ENCODE data around the gene ASPSCR1. TPM values are rescaled to one million over a fixed set of nuclear protein-coding genes. Genes with fewer than 3 reads are reported as not detected.

ASPSCR1 gene
- total RNA-seq, 1 experiment from 2014 or later: 54.9 TPM

GRCh38 chr17:82022981-82023446, 45.6 kb downstream of the ASPSCR1 start, which contains the start of gene LRRC45:
Gene LRRC45 (plus strand): TSS chr17:82023305. CDS start chr17:82023644, 339 bp downstream.
- ChIA-PET CTCF (interaction anchor here (0.7 to 3.2 kb wide), 7 partner anchors 15 to 301 kb away, joined by 3 to 18 read pairs (median 10); partner anchors contain the start of gene DCXR), POLR2A (ENCODE audit: unreplicated experiment) (interaction anchor here (0.5 to 1.0 kb wide), 11 partner anchors 9 to 524 kb away, joined by 3 to 14 read pairs (median 4); partner anchors contain the start of gene RAC3)
- Histone ChIP-seq H4K20me1 (ENCODE audit: insufficient read depth) (peaks cover 5% of the 10 kb centered on the region; the same call in 1 of the 2 replicates), H3K27me3 (ENCODE audit: insufficient read depth, low read depth) (no peaks in the 10 kb centered on the region), H3K4me1 (replicated peaks; ENCODE audit: insufficient read depth) (peaks cover 6% of the 10 kb centered on the region; the same call in 1 of the 2 replicates), H3K27ac (no peak within 1 kb of the TSS), H3K36me3 (ENCODE audit: low read depth) (no peaks in the 10 kb centered on the region), H2AFZ (peak within 1 kb of the TSS; percentile 79), H3K4me2 (peak within 1 kb of the TSS; percentile 89), H3K9me3 (ENCODE audit: insufficient read depth, low read depth) (no peaks in the 10 kb centered on the region), H3K9me2 (ENCODE audit: insufficient read depth) (no peaks in the 10 kb centered on the region), H3F3A (ENCODE audit: insufficient read depth, low read depth) (peaks cover 6% of the 10 kb centered on the region; the same call in 1 of the 2 replicates), H3K4me3 (peak within 1 kb of the TSS; percentile 84), H3K79me2 (ENCODE audit: low read depth) (peaks cover 11% of the 10 kb centered on the region; the same call in 1 of the 2 replicates)
- intact Hi-C loops (cut with micrococcal nuclease; ENCODE audit: unreplicated experiment): loop anchor here (1.0 to 5.0 kb wide), 6 partner anchors 8 to 341 kb away; partner anchors contain the start of genes ARHGDIA, ARL16, FASN and HGS
- peak; percentile 92 to 100 for DNase-seq
- TF ChIP-seq EZH2 (IDR thresholded peaks at IDR 0.05; ENCODE audit: low read depth) (no peak), CTCF (conservative IDR thresholded peaks at IDR 0.05) (no peak)
- BruUV-seq (replicated peaks): no TSS peak

- Histone ChIP-seq H3K36me3 (ENCODE audit: low read depth) (no peaks in the 10 kb centered on the region), H2AFZ (peak overlapping the region; percentile 77), H3K4me2 (peak overlapping the region; percentile 85), H4K20me1 (ENCODE audit: insufficient read depth) (peaks cover 5% of the 10 kb centered on the region; the same call in 1 of the 2 replicates), H3K4me3 (peak overlapping the region; percentile 67), H3K27me3 (ENCODE audit: insufficient read depth, low read depth) (no peaks in the 10 kb centered on the region), H3K9me3 (ENCODE audit: insufficient read depth, low read depth) (no peaks in the 10 kb centered on the region), H3K79me2 (ENCODE audit: low read depth) (peaks cover 11% of the 10 kb centered on the region; the same call in 1 of the 2 replicates), H3K9me2 (ENCODE audit: insufficient read depth) (no peaks in the 10 kb centered on the region), H3K27ac (no peak overlapping the region), H3F3A (ENCODE audit: insufficient read depth, low read depth) (peaks cover 6% of the 10 kb centered on the region; the same call in 1 of the 2 replicates), H3K4me1 (replicated peaks; ENCODE audit: insufficient read depth) (peaks cover 6% of the 10 kb centered on the region; the same call in 1 of the 2 replicates)
- no peak for TF ChIP-seq EZH2 (IDR thresholded peaks at IDR 0.05; ENCODE audit: low read depth)
- ChIA-PET CTCF (interaction anchor here (0.7 to 3.2 kb wide), 5 partner anchors 14 to 98 kb away, joined by 3 to 18 read pairs (median 10); partner anchors contain the start of gene DCXR), POLR2A (ENCODE audit: unreplicated experiment) (interaction anchor here (0.5 to 0.7 kb wide), 4 partner anchors 8 to 297 kb away, joined by 3 to 4 read pairs (median 4); partner anchors contain the start of gene RAC3)
- intact Hi-C loops (cut with micrococcal nuclease; ENCODE audit: unreplicated experiment): loop anchor here (1.0 to 5.0 kb wide), 6 partner anchors 8 to 341 kb away; partner anchors contain the start of genes ARHGDIA, ARL16, FASN and HGS
- BruUV-seq (replicated peaks): no TSS peak
- peak in 1 of 2 experiments; percentile 45 for DNase-seq
Observed at GRCh38 chr17:82023447-82024241, 46.2 kb downstream of the ASPSCR1 start.

- POLR2A ChIA-PET (ENCODE audit: unreplicated experiment): no interaction called here
Observed at GRCh38 chr17:82024859-82025258, 47.4 kb downstream of the ASPSCR1 start.

More at GRCh38 chr17:82024859-82025258, 47.4 kb downstream of the ASPSCR1 start:
- Histone ChIP-seq H2AFZ (no peak overlapping the region), H3K9me2 (ENCODE audit: insufficient read depth) (no peaks in the 10 kb centered on the region), H3K4me3 (no peak overlapping the region), H3K27ac (no peak overlapping the region), H3K4me1 (replicated peaks; ENCODE audit: insufficient read depth) (peaks cover 6% of the 10 kb centered on the region; the same call in 1 of the 2 replicates), H3K79me2 (ENCODE audit: low read depth) (peaks cover 11% of the 10 kb centered on the region; the same call in 1 of the 2 replicates), H3K27me3 (ENCODE audit: insufficient read depth, low read depth) (no peaks in the 10 kb centered on the region), H3K4me2 (no peak overlapping the region), H3F3A (ENCODE audit: insufficient read depth, low read depth) (peaks cover 6% of the 10 kb centered on the region; the same call in 1 of the 2 replicates), H3K36me3 (ENCODE audit: low read depth) (no peaks in the 10 kb centered on the region), H3K9me3 (ENCODE audit: insufficient read depth, low read depth) (no peaks in the 10 kb centered on the region), H4K20me1 (ENCODE audit: insufficient read depth) (peaks cover 5% of the 10 kb centered on the region; the same call in 1 of the 2 replicates)
- no peak for DNase-seq
- TF ChIP-seq EZH2 (IDR thresholded peaks at IDR 0.05; ENCODE audit: low read depth): no peak
- no peak for TF ChIP-seq CTCF (conservative IDR thresholded peaks at IDR 0.05)
- CTCF ChIA-PET: no interaction called here
- intact Hi-C loops (cut with micrococcal nuclease; ENCODE audit: unreplicated experiment): loop anchor here (5.0 kb wide), 1 partner anchor 343 kb away; the partner anchor contains the start of genes ARL16 and HGS
- no TSS peak for BruUV-seq (replicated peaks)
